Measurements from ENCODE around the gene GPNMB.

Gene GPNMB

DNA sequence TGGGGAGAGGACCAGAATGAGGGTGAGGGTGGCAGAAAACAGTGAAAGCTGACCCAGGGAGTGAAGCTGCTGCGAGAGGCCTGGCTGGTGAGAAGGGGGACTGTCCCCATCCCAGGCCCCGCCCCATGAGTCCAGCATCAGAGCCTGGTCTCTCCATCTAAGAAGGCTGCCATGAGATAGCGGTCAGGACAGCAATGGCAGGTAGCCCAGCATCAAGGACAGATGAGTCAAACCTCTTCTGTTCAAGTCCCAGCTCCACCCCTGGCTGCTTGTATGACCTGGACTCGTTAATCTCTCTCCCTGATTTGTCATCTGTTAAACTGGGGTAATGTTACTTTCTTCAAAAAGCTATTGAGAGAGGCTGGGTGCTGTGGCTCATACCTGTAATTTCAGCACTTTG lies 22.2 kb downstream of the GPNMB start:
- Mint-ChIP-seq H3K9me3 (no peaks in the 10 kb centered on the region), H3K36me3 (no peaks in the 10 kb centered on the region), H3K27me3 (peaks cover 13% of the 10 kb centered on the region), H3K4me3 (no peak overlapping the region), H3K4me1 (peaks cover 12% of the 10 kb centered on the region), H3K27ac (no peak overlapping the region)
- CTCF ChIA-PET, result interaction anchor here (0.9 to 2.1 kb wide), 4 partner anchors 9 to 278 kb away, joined by 3 to 8 read pairs (median 4); no protein-coding TSS in a partner anchor
- DNase-seq, result no peak

- no peak for DNase-seq
- Mint-ChIP-seq H3K27me3 (peaks cover 13% of the 10 kb centered on the region), H3K9me3 (no peaks in the 10 kb centered on the region), H3K4me1 (peaks cover 12% of the 10 kb centered on the region), H3K36me3 (no peaks in the 10 kb centered on the region), H3K4me3 (no peak overlapping the region), H3K27ac (no peak overlapping the region)
- CTCF ChIA-PET, result interaction anchor here (0.6 to 7.4 kb wide), 24 partner anchors 9 to 707 kb away, joined by 3 to 76 read pairs (median 8); partner anchors contain the start of gene MALSU1
Measured at GRCh38 chr7:23272275-23272674, 25.7 kb downstream of the GPNMB start.

DNA sequence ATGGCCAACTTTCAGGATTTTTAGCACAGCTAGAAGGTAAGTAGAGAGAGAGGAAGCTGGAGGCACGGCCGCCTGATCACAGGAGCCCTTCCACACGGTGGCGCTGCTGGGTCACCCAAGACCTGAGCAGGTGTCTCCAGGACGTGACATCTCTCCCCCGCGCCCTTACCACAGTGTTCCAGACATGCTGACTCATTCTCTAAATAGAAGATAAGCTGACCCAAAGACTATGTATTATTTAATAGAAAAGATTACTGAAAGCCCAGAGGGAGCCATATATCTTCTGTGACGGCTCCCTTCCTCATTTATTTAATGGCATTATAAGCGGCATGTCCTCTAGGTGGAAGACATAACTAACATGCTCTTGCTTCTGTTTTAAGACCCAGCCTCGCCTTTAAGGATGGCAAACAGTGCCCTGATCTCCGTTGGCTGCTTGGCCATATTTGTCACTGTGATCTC lies 26.6 kb downstream of the GPNMB start:
- Mint-ChIP-seq H3K4me3 (peak overlapping the region; percentile 46), H3K9me3 (no peaks in the 10 kb centered on the region), H3K27ac (no peak overlapping the region), H3K27me3 (peaks cover 13% of the 10 kb centered on the region), H3K4me1 (peaks cover 12% of the 10 kb centered on the region), H3K36me3 (no peaks in the 10 kb centered on the region)
- DNase-seq, result peak; percentile 94
- CTCF ChIA-PET, result interaction anchor here (0.6 to 7.4 kb wide), 33 partner anchors 9 to 708 kb away, joined by 3 to 76 read pairs (median 5); partner anchors contain the start of genes MALSU1 and NUP42

DNA sequence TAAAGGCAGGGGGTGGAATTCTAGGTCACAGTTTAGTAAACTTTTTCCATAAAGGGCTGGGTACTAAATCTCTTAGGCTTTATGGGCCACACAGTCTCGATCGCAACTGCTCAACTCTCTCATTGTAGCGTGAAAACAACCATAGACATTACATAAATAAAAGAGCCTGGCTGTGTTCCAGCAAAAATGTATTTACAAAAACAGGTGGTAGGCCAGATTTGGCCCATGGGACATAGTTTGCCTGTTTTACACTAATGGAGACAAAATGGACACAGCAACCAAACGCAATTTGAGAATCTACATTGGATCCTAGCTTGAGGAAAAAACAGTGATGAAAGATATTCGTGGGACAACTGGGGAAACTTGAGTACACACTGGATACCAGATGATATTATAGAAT lies 29.3 kb downstream of the GPNMB start:
- Mint-ChIP-seq H3K9me3 (no peaks in the 10 kb centered on the region), H3K4me1 (peaks cover 12% of the 10 kb centered on the region), H3K36me3 (no peaks in the 10 kb centered on the region), H3K27me3 (peaks cover 13% of the 10 kb centered on the region), H3K27ac (no peak overlapping the region), H3K4me3 (no peak overlapping the region)
- CTCF ChIA-PET, result interaction anchor here (0.6 to 7.4 kb wide), 14 partner anchors 11 to 290 kb away, joined by 3 to 76 read pairs (median 4); partner anchors contain the start of gene MALSU1
- no peak for DNase-seq

DNA sequence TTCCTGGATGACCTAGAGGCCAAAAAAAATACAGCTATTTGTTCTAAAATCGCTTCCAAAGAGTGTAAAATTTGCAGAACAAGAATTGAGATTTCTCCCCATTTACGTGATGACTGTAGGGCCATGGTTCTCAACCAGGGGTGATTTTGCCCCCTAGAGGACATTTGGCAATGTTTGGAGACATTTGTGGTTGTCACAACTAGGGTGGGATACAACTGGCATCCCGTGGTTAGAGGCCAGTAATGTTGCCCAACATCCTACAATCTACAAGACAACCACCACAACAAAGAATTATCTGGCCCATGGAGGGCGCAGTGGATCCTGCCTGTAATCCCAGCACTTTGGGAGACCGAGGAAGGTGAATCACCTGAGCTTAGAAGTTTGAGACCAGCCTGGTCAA lies 29.8 kb downstream of the GPNMB start:
- Mint-ChIP-seq H3K4me1 (peaks cover 12% of the 10 kb centered on the region), H3K4me3 (no peak overlapping the region), H3K27me3 (peaks cover 13% of the 10 kb centered on the region), H3K27ac (peak overlapping the region; percentile 28), H3K36me3 (no peaks in the 10 kb centered on the region), H3K9me3 (no peaks in the 10 kb centered on the region)
- DNase-seq, result no peak
- CTCF ChIA-PET, result interaction anchor here (0.6 to 7.4 kb wide), 15 partner anchors 11 to 290 kb away, joined by 3 to 76 read pairs (median 4); partner anchors contain the start of gene MALSU1

GRCh38 chr7:23276947-23277346 lies 30.4 kb downstream of the GPNMB start:
- Mint-ChIP-seq H3K4me3 (no peak overlapping the region), H3K27ac (no peak overlapping the region), H3K9me3 (no peaks in the 10 kb centered on the region), H3K27me3 (peaks cover 10% of the 10 kb centered on the region), H3K4me1 (peaks cover 12% of the 10 kb centered on the region), H3K36me3 (no peaks in the 10 kb centered on the region)
- DNase-seq, result no peak
- CTCF ChIA-PET, result interaction anchor here (1.0 to 7.4 kb wide), 14 partner anchors 10 to 289 kb away, joined by 3 to 76 read pairs (median 4); partner anchors contain the start of gene MALSU1

GRCh38 chr7:23277359-23277989 lies 30.9 kb downstream of the GPNMB start:
- Mint-ChIP-seq H3K9me3 (no peaks in the 10 kb centered on the region), H3K27ac (no peak overlapping the region), H3K4me3 (no peak overlapping the region), H3K36me3 (no peaks in the 10 kb centered on the region), H3K27me3 (peaks cover 5% of the 10 kb centered on the region), H3K4me1 (peaks cover 9% of the 10 kb centered on the region)
- CTCF ChIA-PET, result interaction anchor here (0.8 to 7.4 kb wide), 19 partner anchors 9 to 270 kb away, joined by 3 to 76 read pairs (median 4); partner anchors contain the start of gene MALSU1
- DNase-seq, result peak; percentile 43

GRCh38 chr7:23279819-23280525 lies 33.4 kb downstream of the GPNMB start:
- no peak overlapping the region for H3K27ac Mint-ChIP-seq
- CTCF ChIA-PET, result interaction anchor here (0.7 to 2.6 kb wide), 9 partner anchors 13 to 267 kb away, joined by 3 to 23 read pairs (median 3); no protein-coding TSS in a partner anchor
- H3K4me1 Mint-ChIP-seq, result no peaks in the 10 kb centered on the region
- no peaks in the 10 kb centered on the region for H3K36me3 Mint-ChIP-seq
- no peaks in the 10 kb centered on the region for H3K27me3 Mint-ChIP-seq
- no peaks in the 10 kb centered on the region for H3K9me3 Mint-ChIP-seq
- DNase-seq, result no peak
- no peak overlapping the region for H3K4me3 Mint-ChIP-seq

DNA sequence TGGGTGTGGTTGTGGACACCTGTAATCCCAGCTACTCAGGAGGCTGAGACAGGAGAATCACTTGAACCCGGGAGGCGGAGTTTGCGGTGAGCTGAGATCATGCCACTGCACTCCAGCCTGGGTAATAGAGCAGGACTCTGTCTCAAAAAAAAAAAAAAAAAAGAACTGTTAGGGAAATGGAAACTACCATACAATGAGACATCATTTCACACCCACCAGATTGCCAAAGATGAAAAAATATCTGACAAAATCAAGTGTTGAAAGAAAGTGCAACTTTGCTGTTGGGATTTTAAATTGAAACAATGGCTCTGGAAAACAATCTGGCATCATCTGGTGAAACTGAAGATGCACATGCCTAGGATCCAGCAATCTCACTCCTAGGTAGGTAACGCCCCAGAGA lies 36.5 kb downstream of the GPNMB start:
- Mint-ChIP-seq H3K9me3 (no peaks in the 10 kb centered on the region), H3K27ac (no peak overlapping the region), H3K4me1 (peaks cover 8% of the 10 kb centered on the region), H3K27me3 (no peaks in the 10 kb centered on the region), H3K36me3 (no peaks in the 10 kb centered on the region), H3K4me3 (no peak overlapping the region)
- CTCF ChIA-PET, result interaction anchor here (2.5 kb wide), 1 partner anchor 11 kb away, joined by 13 read pairs; no protein-coding TSS in a partner anchor
- DNase-seq, result no peak

- H3K9me3 Mint-ChIP-seq, result no peaks in the 10 kb centered on the region
- no peak overlapping the region for H3K4me3 Mint-ChIP-seq
- no peak overlapping the region for H3K27ac Mint-ChIP-seq
- CTCF ChIA-PET, result no interaction called here
- H3K36me3 Mint-ChIP-seq, result no peaks in the 10 kb centered on the region
- no peaks in the 10 kb centered on the region for H3K27me3 Mint-ChIP-seq
- H3K4me1 Mint-ChIP-seq, result peaks cover 15% of the 10 kb centered on the region
- DNase-seq, result no peak
Measured at GRCh38 chr7:23284871-23285270, 38.3 kb downstream of the GPNMB start.

GRCh38 chr7:23285657-23286646 lies 39.4 kb downstream of the GPNMB start:
- Mint-ChIP-seq H3K4me3 (no peak overlapping the region), H3K4me1 (peaks cover 26% of the 10 kb centered on the region), H3K9me3 (no peaks in the 10 kb centered on the region), H3K27ac (no peak overlapping the region), H3K27me3 (no peaks in the 10 kb centered on the region), H3K36me3 (no peaks in the 10 kb centered on the region)
- CTCF ChIA-PET, result interaction anchor here (1.3 to 1.7 kb wide), 2 partner anchors 7 to 12 kb away, joined by 4 to 5 read pairs; no protein-coding TSS in a partner anchor
- no peak for DNase-seq

DNA sequence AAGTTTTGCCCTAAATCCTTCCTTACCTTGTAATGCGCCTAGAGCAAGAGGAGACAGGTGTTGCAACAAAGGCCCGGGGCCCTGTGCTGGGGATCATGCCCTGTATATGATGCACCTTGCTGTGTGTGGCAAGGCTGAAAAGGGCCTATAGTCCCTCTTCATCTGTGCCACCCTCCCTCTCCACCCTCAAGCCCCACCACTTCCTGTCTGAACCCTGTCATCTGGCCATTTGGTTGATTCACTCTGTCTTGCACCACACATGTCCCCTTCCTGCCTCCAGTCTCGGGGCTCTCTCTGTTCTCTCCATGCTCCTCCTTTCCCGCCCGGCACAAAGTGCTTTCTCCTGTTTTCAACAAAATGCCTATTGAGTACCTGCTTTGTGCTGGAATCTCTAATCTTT lies 41.0 kb downstream of the GPNMB start:
- CTCF ChIA-PET, result interaction anchor here (1.1 to 1.7 kb wide), 3 partner anchors 9 to 14 kb away, joined by 4 to 5 read pairs (median 4); no protein-coding TSS in a partner anchor
- H3K4me3 Mint-ChIP-seq, result no peak overlapping the region
- H3K27ac Mint-ChIP-seq, result no peak overlapping the region
- no peaks in the 10 kb centered on the region for H3K9me3 Mint-ChIP-seq
- peak; percentile 31 for DNase-seq
- peaks cover 4% of the 10 kb centered on the region for H3K27me3 Mint-ChIP-seq
- H3K4me1 Mint-ChIP-seq, result peaks cover 26% of the 10 kb centered on the region
- no peaks in the 10 kb centered on the region for H3K36me3 Mint-ChIP-seq

DNA sequence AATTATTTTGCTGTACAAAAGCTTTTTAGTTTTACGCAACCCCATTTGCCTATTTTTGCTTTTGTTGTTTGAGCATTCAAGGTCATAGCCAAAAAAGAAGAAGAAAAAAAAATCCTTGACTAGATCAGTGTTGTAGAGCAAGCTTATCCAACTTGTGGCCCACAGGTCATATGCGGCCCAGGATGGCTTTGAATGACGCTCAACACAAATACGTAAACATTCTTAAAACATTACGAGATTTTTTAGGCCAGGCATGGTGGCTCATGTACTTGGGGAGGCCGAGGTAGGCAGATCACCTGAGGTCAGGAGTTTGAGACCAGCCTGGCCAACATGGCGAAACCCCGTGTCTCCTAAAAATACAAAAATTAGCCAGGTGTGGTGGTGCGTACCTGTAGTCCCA lies 44.4 kb downstream of the GPNMB start:
- H3K4me1 Mint-ChIP-seq, result peaks cover 26% of the 10 kb centered on the region
- no peak for DNase-seq

More for the DNA sequence above, 44.4 kb downstream of the GPNMB start:
- Mint-ChIP-seq H3K9me3 (no peaks in the 10 kb centered on the region), H3K36me3 (no peaks in the 10 kb centered on the region), H3K27ac (no peak overlapping the region), H3K27me3 (peaks cover 4% of the 10 kb centered on the region), H3K4me3 (no peak overlapping the region)
- CTCF ChIA-PET, result interaction anchor here (2.1 kb wide), 1 partner anchor 18 kb away, joined by 7 read pairs; no protein-coding TSS in a partner anchor
